ENCODE results near the gene SEPTIN3. TPM values are rescaled to one million over a fixed set of nuclear protein-coding genes. Genes with fewer than 3 reads are reported as not detected.
A peak's percentile ranks its signal among the peaks of the same experiment; 100 is the strongest.

SEPTIN3 gene
- total RNA-seq, 2 donors from 2014 or later: not detected

GRCh38 chr22:41951898-41952474, 17.3 kb upstream of the SEPTIN3 start, which contains the start of gene SMIM45:
Gene SMIM45 (plus strand): TSS chr22:41952150.
- ATAC-seq (ENCODE audit: insufficient number of reproducible peaks, low FRiP score, low read depth) (no peak), DNase-seq (ENCODE audit: low spot score) (no peak)
- TF ChIP-seq, protein P1, sequence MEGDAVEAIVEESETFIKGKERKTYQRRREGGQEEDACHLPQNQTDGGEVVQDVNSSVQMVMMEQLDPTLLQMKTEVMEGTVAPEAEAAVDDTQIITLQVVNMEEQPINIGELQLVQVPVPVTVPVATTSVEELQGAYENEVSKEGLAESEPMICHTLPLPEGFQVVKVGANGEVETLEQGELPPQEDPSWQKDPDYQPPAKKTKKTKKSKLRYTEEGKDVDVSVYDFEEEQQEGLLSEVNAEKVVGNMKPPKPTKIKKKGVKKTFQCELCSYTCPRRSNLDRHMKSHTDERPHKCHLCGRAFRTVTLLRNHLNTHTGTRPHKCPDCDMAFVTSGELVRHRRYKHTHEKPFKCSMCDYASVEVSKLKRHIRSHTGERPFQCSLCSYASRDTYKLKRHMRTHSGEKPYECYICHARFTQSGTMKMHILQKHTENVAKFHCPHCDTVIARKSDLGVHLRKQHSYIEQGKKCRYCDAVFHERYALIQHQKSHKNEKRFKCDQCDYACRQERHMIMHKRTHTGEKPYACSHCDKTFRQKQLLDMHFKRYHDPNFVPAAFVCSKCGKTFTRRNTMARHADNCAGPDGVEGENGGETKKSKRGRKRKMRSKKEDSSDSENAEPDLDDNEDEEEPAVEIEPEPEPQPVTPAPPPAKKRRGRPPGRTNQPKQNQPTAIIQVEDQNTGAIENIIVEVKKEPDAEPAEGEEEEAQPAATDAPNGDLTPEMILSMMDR (IDR thresholded peaks at IDR 0.05): no peak
- Histone ChIP-seq H3K27me3 (replicated peaks; ENCODE audit: insufficient read depth) (no peaks in the 10 kb centered on the region), H3K9me3 (no peaks in the 10 kb centered on the region), H3K36me3 (no peaks in the 10 kb centered on the region), H3K4me1 (ENCODE audit: control insufficient read depth in 1 of 2, low read depth in 2 of 2) (peaks cover 0 to 5% of the 10 kb centered on the region in 2 donors), H3K4me3 (no peak within 1 kb of the TSS), H3K27ac (no peak within 1 kb of the TSS)

- Histone ChIP-seq H3K4me1 (ENCODE audit: control insufficient read depth in 1 of 2, low read depth in 2 of 2) (peaks cover 0 to 4% of the 10 kb centered on the region in 2 donors), H3K9me3 (no peaks in the 10 kb centered on the region), H3K4me3 (no peak overlapping the region), H3K36me3 (no peaks in the 10 kb centered on the region), H3K27me3 (replicated peaks; ENCODE audit: insufficient read depth) (no peaks in the 10 kb centered on the region), H3K27ac (no peak overlapping the region)
- TF ChIP-seq, protein P1 (IDR thresholded peaks at IDR 0.05): no peak
- no peak for DNase-seq (ENCODE audit: low spot score)
- no peak for ATAC-seq (ENCODE audit: insufficient number of reproducible peaks, low FRiP score, low read depth)
These were observed 16.5 kb upstream of the SEPTIN3 start for GRCh38 chr22:41952713-41953112.

- Histone ChIP-seq H3K9me3 (no peaks in the 10 kb centered on the region), H3K4me3 (peak overlapping the region; percentile 41), H3K27ac (no peak overlapping the region), H3K27me3 (replicated peaks; ENCODE audit: insufficient read depth) (no peaks in the 10 kb centered on the region), H3K36me3 (no peaks in the 10 kb centered on the region), H3K4me1 (ENCODE audit: control insufficient read depth in 1 of 2, low read depth in 2 of 2) (peaks cover 0 to 4% of the 10 kb centered on the region in 2 donors)
- ATAC-seq (ENCODE audit: insufficient number of reproducible peaks, low FRiP score, low read depth) (no peak), DNase-seq (ENCODE audit: low spot score) (no peak)
- TF ChIP-seq, protein P1 (IDR thresholded peaks at IDR 0.05): no peak
These were observed 11.2 kb upstream of the SEPTIN3 start for GRCh38 chr22:41957941-41958556.

DNA sequence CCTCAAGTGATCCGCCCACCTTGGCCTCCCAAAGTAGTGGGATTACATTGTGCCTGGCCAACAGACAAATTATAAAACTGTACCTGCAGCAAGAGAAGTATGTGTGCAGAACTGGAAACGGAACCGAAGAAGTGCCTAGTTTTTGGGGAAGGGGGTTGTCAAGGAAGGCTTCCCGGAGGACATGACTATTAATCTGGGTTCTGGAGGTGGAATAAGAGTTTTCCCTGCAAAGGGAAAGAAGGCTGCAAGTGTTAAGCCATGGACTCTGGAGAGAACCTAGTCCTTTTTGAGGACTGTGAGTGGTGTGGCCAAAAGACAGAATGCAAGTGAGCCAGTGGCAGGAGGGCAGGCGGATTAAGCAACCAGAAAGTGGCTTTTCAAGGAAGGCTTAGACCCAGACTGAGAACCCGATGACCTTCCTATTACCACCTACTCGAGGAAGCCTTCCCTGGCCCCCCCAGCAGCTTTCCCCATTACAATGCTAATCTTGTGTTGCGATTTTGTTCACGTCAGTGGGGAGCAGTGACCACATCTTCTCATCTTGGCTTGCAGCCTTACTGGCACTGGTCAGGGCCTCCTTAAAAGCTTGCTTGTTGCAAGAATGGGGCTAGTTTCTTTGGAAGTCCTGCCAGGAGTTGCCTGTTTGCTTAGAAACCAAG, 5.7 kb upstream of the SEPTIN3 start:
- Histone ChIP-seq H3K4me1 (ENCODE audit: control insufficient read depth in 1 of 2, low read depth in 2 of 2) (no peaks in the 10 kb centered on the region), H3K27ac (no peak overlapping the region), H3K27me3 (replicated peaks; ENCODE audit: insufficient read depth) (no peaks in the 10 kb centered on the region), H3K9me3 (no peaks in the 10 kb centered on the region), H3K4me3 (no peak overlapping the region), H3K36me3 (no peaks in the 10 kb centered on the region)
- TF ChIP-seq, protein P1 (IDR thresholded peaks at IDR 0.05): no peak
- no peak for DNase-seq (ENCODE audit: low spot score)
- ATAC-seq (ENCODE audit: insufficient number of reproducible peaks, low FRiP score, low read depth): no peak

DNA sequence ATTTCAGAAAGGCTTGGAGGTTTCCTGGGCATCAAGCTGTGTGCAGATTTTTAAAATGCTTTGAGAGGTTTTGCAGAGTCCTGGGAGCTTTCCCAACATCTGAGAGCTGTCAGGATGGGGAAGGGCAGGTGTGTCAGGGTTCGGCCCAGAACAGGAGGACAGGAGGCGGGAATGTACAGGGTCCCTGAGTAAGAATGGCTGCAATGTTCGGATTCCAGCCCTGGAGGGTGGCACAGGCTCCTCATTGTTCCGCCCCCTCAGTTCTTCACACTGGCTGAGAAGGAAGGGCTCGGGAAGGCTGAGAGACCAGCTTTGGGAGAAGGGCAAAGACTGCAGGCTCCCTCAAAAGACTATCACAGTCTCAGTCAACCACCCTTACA, 5.1 kb upstream of the SEPTIN3 start:
- H3K9me3 ChIP-seq: no peaks in the 10 kb centered on the region
- no peak overlapping the region for H3K4me3 ChIP-seq
- H3K27ac ChIP-seq: no peak overlapping the region
- TF ChIP-seq, protein P1 (IDR thresholded peaks at IDR 0.05): no peak
- H3K27me3 ChIP-seq (replicated peaks; ENCODE audit: insufficient read depth): no peaks in the 10 kb centered on the region
- H3K4me1 ChIP-seq (ENCODE audit: control insufficient read depth in 1 of 2, low read depth in 2 of 2): no peaks in the 10 kb centered on the region
- DNase-seq (ENCODE audit: low spot score): no peak
- ATAC-seq (ENCODE audit: insufficient number of reproducible peaks, low FRiP score, low read depth): no peak
- no peaks in the 10 kb centered on the region for H3K36me3 ChIP-seq
